IPS-NIHi7 (cell line): ENCODE measurements around the gene HIPK4.

Experiments
- DNase-seq: peaks from one replicate; pipeline ENCODE4 v3.0.0; 2012; ENCODE audit warnings: mixed read lengths; ENCODE audit errors: extremely low spot score

Gene HIPK4

GRCh38 chr19:40366697-40367561, 23.1 kb downstream of the HIPK4 start:
- DNase-seq = peak; percentile 88

- peak; percentile 98 for DNase-seq
Observed at GRCh38 chr19:40365613-40366401, 24.2 kb downstream of the HIPK4 start.

- no peak for DNase-seq
Observed at GRCh38 chr19:40365010-40365409, 25.0 kb downstream of the HIPK4 start.

- DNase-seq = no peak
Observed at GRCh38 chr19:40363069-40363468, 26.9 kb downstream of the HIPK4 start.

GRCh38 chr19:40362160-40362559, 27.8 kb downstream of the HIPK4 start:
- no peak for DNase-seq

GRCh38 chr19:40360708-40361241, 29.2 kb downstream of the HIPK4 start:
- no peak for DNase-seq

- no peak for DNase-seq
Observed at GRCh38 chr19:40360020-40360707, 29.8 kb downstream of the HIPK4 start.

GRCh38 chr19:40358773-40359172, 31.2 kb downstream of the HIPK4 start:
- DNase-seq = no peak

- no peak for DNase-seq
Observed at GRCh38 chr19:40357640-40358039, 32.3 kb downstream of the HIPK4 start.

- no peak for DNase-seq
Observed at GRCh38 chr19:40356681-40357595, 33.0 kb downstream of the HIPK4 start.

- no peak for DNase-seq
Observed at GRCh38 chr19:40355975-40356680, 33.9 kb downstream of the HIPK4 start.

GRCh38 chr19:40348961-40349507, 40.9 kb downstream of the HIPK4 start:
- DNase-seq = no peak

GRCh38 chr19:40348125-40348913, 41.7 kb downstream of the HIPK4 start, which contains the start of the genes C19orf47 and PLD3:
C19orf47 (minus strand) TSS chr19:40348397; CDS start chr19:40341857, 6,540 bp downstream.
PLD3 (plus strand) TSS chr19:40348695; CDS start chr19:40366484, 17,789 bp downstream.
- DNase-seq = peak; percentile 100

- no peak for DNase-seq
Observed at GRCh38 chr19:40344422-40344821, 45.6 kb downstream of the HIPK4 start.

GRCh38 chr19:40342644-40343311, 47.2 kb downstream of the HIPK4 start:
- no peak for DNase-seq

GRCh38 chr19:40341601-40342482, 48.1 kb downstream of the HIPK4 start:
- no peak for DNase-seq

- DNase-seq = no peak
Observed at GRCh38 chr19:40339018-40339728, 50.8 kb downstream of the HIPK4 start.
